GM12873 (cell line): Measurements from ENCODE around the gene ATP8B3.
A peak's percentile ranks its signal among the peaks of the same experiment; 100 is the strongest.

Experiments used
- TF ChIP-seq, protein P1 (sequence below): IDR thresholded peaks from 2 replicates; pipeline ENCODE4 v1.5.1; 2012; ENCODE audit warnings: low read depth, mild to moderate bottlenecking, moderate library complexity, low read length, control low read depth; ENCODE audit not compliant: insufficient read depth; ENCODE audit errors: missing control alignments

Gene ATP8B3

DNA sequence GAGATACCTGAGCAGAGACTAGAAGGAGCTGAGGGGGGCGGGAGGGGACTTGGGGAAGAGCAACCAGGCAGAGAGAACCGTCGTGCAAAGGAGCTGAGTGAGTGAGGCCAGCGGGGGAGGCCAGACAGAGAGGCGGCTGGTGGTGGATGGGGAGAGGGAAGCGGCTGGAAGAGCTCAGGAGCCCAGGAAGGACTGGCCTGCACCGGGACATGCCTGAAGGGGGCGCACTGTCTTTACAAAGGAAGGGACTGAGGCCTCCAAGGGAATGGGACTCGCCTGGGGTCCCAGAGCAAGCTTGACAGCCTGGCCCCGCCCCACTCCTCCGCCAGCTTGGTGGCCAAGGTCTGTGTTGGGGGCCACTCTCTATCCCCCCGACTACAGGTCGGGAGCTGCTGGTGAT, 43.8 kb downstream of the ATP8B3 start:
- TF ChIP-seq, protein P1, sequence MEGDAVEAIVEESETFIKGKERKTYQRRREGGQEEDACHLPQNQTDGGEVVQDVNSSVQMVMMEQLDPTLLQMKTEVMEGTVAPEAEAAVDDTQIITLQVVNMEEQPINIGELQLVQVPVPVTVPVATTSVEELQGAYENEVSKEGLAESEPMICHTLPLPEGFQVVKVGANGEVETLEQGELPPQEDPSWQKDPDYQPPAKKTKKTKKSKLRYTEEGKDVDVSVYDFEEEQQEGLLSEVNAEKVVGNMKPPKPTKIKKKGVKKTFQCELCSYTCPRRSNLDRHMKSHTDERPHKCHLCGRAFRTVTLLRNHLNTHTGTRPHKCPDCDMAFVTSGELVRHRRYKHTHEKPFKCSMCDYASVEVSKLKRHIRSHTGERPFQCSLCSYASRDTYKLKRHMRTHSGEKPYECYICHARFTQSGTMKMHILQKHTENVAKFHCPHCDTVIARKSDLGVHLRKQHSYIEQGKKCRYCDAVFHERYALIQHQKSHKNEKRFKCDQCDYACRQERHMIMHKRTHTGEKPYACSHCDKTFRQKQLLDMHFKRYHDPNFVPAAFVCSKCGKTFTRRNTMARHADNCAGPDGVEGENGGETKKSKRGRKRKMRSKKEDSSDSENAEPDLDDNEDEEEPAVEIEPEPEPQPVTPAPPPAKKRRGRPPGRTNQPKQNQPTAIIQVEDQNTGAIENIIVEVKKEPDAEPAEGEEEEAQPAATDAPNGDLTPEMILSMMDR: peak; percentile 38

DNA sequence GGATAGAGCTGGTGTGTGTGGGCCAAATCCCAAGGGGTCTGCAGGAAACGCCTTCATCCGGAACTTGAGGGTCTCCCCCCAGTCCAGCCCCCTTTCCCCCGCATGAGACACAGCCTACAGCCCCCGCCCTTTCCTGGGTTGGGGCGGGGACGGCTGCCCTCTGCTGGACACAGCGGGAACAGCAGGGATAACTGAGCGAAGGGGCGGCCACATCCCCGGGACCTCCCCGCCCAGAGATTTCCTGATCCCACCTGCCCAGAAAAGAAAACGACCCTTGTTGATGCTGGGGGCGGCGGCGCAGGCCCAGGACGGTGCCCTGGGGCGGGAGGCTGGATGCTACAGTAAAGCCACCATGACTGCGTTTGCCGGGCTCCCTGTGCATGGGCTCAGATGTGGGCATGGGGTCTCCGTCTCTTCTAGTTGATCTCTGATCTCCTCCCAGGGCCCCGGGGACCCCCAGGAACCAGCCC, 44.6 kb downstream of the ATP8B3 start:
- TF ChIP-seq, protein P1: peak; percentile 90

DNA sequence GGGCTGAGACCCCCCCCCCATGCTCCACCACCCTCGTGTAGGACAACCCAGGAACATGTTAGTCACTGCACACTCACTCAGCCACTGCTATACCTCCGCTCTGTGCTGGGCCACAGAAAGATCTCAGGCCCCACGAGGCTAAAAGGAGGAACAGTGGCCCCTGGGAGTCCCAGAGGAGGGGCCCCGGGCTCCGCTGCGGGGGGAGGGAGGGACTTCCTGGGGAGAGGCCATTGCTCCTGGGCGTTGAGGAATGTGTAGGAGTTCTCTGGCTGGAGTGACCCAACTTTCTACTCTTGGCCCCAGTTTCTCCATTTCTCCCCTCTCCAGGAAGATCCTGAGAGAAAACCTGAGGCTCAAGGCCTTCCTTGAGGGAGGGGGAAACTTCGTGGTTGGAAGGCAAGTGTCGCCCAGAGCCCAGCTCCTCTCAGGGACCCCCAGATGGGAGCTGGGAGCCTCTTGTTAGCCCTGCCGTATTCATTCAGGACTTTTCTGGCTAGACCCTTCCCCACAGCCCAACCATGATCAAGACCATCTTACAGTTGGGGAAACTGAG, 45.2 kb downstream of the ATP8B3 start:
- TF ChIP-seq, protein P1: no peak

DNA sequence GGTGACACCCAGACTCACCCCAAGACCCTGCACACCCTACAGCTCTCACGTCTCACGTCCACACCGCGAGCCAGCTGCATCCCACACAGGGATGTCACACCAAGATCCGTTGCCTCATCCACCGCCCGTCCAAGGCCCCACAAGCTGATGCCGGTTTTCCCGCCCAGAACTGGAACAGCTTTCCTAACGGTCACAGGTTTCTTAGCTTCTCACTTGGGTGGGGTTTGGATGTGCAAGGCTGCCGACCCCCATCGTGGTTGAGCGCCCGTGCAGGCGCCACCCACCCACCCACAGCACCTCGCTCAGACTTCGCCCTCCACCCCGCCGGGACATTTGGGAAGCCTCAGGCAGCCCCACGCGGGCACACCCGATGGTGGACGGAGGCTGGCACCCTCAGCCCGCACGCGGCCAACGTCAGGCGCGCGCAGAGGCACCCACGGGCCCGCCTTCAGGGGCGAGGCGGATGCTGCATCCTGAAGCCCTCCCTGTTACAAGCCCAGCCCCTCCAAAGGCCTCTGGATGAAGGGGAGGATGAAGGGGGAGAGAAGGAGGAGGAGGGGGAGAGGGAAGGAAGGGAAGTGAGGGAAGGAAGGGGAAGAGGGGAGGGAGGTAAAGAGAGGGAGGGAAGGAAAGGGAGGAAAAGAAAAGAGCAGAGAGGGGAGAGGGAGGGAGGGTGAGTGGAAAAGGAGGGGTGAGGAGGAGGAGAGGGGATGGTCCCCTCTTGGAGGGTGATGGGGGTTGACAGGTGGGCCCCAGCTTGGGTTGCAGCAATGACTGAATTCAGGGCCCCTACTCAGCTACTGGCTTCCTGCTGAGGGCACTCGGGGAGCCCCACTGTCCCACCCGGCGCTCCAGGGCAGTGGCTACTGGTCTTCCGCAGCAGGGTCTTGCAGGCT, 45.9 kb downstream of the ATP8B3 start:
- TF ChIP-seq, protein P1: no peak

DNA sequence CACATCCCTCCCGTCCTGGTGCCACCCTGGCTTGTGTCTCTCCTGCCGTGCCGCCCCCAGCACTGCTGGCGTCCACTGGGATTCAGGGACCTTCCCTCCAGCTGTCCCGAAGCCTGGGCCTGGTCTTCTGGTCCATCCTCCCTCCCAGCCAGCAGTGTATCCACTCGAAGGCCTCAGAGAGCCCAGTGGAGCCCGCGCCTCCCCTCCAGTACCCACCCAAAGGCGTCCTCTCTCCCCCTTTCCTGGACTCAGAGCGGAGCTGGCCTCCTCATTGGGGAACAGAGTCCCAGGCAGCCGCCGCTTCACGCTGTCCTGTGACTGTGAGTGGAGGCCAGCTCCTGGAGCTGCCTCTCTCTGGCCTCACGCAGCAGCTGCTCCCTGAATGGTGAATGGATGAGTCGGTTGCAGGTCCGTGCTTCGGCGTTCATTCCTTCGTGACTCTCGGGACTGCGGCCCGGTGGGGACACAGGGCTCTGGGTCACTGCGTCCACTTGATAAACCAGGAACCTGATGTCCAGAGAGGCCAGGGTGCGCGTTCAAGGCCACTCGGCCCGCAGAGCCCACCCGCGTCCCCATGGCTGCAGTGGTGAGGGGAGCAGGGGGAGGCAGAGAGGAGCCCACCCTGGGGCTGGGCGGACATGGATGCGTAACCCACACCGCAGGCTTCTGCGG, 46.7 kb downstream of the ATP8B3 start:
- TF ChIP-seq, protein P1: no peak

DNA sequence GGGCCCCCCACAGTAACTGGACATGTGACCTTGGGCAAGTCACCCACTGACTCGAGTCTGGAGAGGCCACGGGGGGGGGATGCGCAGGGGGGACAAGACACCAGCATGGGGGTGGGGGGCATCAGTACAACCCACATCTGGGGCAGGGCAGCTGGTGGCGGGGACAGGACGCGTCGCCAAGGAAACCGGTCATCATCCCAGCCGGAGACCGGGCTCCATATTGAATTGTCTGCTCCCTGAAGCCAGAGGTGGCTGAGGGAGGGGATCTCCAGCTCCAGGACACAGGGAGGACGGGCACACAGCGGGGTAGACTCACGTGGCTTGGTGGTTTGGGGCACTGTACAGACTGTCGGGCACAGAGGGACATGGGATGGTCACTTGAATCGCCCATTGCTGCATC, 47.3 kb downstream of the ATP8B3 start:
- TF ChIP-seq, protein P1: no peak

DNA sequence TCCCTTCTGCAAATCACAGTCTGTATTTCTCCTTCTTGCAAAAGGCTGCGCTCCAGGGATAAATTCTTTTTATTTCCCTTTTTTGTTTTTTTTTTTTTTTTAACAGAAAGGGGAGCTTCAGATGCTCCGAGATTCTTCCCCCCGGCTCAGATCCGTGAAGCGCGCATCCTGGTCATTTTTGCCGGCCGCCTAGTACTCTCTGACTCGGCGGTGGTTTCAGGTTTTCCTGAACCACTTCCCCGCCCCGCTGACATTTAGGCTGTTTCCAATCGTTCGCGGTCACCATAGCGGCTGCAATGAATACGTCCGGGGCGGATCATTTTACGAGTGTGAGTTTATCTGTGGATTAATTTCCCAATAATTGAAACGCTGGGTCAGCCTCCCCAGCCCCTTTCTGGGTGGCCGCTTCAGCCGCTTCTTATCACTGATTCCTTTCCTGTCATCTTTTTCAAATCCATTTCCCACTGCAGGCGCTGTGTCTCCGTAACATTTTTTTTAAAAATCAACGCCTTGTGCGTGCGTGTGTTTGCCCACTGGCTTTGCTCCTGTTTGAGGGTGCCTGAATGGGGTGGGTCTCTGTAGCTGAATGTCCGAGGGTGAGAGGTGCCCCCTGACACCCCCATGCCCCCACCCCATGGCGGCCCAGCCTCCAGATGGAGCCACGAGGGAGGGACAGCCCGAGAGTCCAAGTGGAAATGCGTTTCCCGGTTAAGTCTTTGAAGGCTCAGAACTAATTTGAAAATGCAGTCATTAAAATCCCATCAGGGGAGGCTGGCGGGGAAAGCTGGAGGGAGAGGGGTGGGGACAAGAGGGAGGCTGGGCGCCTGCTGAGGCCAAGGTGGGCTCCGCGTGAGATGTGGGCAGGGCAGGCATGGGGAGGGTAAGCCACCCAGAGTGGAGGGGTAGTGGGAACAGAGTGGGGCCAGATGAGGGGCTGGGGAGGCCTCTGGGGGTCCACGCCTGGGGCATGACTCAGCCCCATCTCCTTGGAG, 48.1 kb downstream of the ATP8B3 start:
- TF ChIP-seq, protein P1: no peak
